Motor neuron (in vitro differentiated cells): ENCODE measurements around the gene ADGRB3. TPM values are rescaled to one million over a fixed set of nuclear protein-coding genes. Genes with fewer than 3 reads are reported as not detected.
A peak's percentile ranks its signal among the peaks of the same experiment; 100 is the strongest.

Source experiments
- ATAC-seq, 8 experiments: fragments of 200-7000 bp; cut with Tn5 transposase; replicated peaks in 6 of 8; 2 replicates each; pipeline ENCODE4 v1.8.0; 2021; ENCODE audit warnings: mild to moderate bottlenecking in 8 of 8, moderate library complexity in 8 of 8
- H3K27ac ChIP-seq, 2 donors: fragments of 250-450 bp; sonication (Bioruptor Pico); 2 replicates each; pipeline ENCODE4 v1.9.0; 2021; ENCODE audit warnings: antibody characterized with exemption in 2 of 2, mild to moderate bottlenecking in 2 of 2, moderate library complexity in 1 of 2
- H3K4me1 ChIP-seq, 2 donors: fragments of 250-450 bp; sonication (Bioruptor Pico); replicated peaks in 1 of 2; 2 replicates each; pipeline ENCODE4 v1.6.1; 2021; ENCODE audit warnings: antibody characterized with exemption in 2 of 2, mild to moderate bottlenecking in 2 of 2, moderate library complexity in 1 of 2
- H3K4me3 ChIP-seq, 5 donors: fragments of 250-450 bp; sonication (Bioruptor Pico); 2 replicates each; pipeline ENCODE4 v1.9.0; 2021; ENCODE audit warnings: antibody characterized with exemption in 5 of 5, mild to moderate bottlenecking in 5 of 5, moderate library complexity in 4 of 5
- WGBS, 10 experiments: fragments of 450-650 bp; shearing (Covaris generic); methylation state at CpG; one replicate each; pipeline ENCODE4 v1.0.0; 2022; 5-methylcytosine and 5-hydroxymethylcytosine counted together
- in situ Hi-C, 9 experiments: fragments of 400-800 bp; cut with MboI; loops; one replicate each; pipeline ENCODE4 v1.15.0; 2021; ENCODE audit warnings: low sequenced_read_pairs in 9 of 9, low pct_unique_long_range_greater_than_20kb in 2 of 9; ENCODE audit not compliant: unreplicated experiment in 9 of 9
- total RNA-seq, 8 experiments: library from RNA; unstranded; fragments of 300-600 nt; gene quantifications; 2 replicates each; pipeline versions ENCODE4 v1.2.3 to v1.2.4, GENCODE V29; 2022

ADGRB3 gene
- total RNA-seq, 8 experiments from 2014 or later, result 0.05 to 48.0 (median 24.2) TPM

DNA sequence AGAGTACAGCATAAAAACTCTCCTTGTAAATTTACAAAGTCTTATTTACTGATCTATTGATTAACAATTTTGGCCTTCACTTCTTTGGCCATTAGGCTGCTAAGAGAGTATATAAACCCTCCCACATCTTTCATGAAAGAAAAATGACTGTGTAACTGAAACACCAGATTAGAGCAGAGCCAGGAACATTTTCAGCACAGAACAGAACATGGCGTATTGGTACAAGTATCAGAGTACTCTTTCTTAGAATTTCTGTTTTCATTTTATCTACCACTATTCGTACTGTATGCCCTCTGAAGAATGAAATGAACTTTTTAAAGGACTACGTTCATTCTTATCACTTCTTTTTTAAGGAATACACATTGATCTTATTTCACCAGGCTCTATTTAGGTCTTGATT, 550.2 kb downstream of the ADGRB3 start:
- ATAC-seq, result no peak
- in situ Hi-C loops, result no loop called here
- no peak overlapping the region for H3K27ac ChIP-seq
- WGBS, 10 experiments, result 19 to 93% (median 75%) methylated on average over 2 to 3 of the region's 3 CpGs; no CpG with 5 or more reads in 1 of the 10 experiments
- H3K4me3 ChIP-seq, result no peak overlapping the region
- H3K4me1 ChIP-seq, result peaks cover 0 to 8% of the 10 kb centered on the region in 2 donors

DNA sequence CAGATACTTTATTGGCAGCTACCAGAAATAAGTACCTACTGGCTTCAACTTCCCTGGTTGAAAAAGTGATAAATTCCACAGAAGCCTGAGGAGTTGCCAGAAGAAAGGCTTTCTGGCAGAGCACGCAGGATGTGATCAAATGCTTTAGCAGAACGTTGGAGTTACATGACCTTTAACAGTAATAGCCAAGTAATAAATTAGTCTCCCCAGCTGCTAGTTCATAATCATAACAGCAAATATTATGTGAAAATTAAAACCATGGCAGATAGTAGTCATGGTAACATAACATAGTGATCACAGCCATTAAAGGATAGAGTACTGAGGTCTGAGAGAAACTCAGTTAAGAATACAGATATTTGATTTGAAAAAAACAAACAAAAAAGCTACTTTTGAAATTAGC, 567.7 kb downstream of the ADGRB3 start:
- no peak overlapping the region for H3K27ac ChIP-seq
- in situ Hi-C loops, result no loop called here
- peak in 3 of 8 experiments; percentile 22 to 54 (median 47) for ATAC-seq
- WGBS, 10 experiments, result 0 to 88% (median 33%) methylated on average over 1 to 2 of the region's 2 CpGs; no CpG with 5 or more reads in 3 of the 10 experiments
- no peak overlapping the region for H3K4me3 ChIP-seq
- H3K4me1 ChIP-seq, result peaks cover 0 to 12% of the 10 kb centered on the region in 2 donors

DNA sequence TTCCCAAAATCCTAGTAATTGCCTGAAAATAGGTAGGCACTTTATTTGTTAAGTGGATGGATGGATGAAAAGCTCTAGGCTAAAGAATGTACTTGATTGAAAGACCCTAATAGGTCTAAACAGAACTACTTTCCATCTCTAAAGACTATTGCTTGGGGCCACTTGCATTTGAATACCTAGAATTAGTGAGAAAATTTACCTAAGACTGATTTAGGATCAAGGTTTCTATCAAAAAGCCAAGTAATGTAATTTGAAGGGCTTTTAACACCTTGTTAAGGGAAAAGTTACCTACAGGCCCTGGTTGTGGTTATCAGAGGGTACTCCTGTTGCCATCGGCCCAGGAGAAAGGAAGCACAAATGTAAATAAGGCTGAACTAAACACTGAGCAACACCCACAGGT, 581.0 kb downstream of the ADGRB3 start:
- in situ Hi-C loops, result no loop called here
- Histone ChIP-seq H3K27ac (no peak overlapping the region), H3K4me3 (no peak overlapping the region), H3K4me1 (peaks cover 0 to 14% of the 10 kb centered on the region in 2 donors)
- WGBS, 10 experiments, result 0 to 80% (median 45%) methylated on average over 1 of the region's 1 CpG; no CpG with 5 or more reads in 6 of the 10 experiments
- ATAC-seq, result no peak

DNA sequence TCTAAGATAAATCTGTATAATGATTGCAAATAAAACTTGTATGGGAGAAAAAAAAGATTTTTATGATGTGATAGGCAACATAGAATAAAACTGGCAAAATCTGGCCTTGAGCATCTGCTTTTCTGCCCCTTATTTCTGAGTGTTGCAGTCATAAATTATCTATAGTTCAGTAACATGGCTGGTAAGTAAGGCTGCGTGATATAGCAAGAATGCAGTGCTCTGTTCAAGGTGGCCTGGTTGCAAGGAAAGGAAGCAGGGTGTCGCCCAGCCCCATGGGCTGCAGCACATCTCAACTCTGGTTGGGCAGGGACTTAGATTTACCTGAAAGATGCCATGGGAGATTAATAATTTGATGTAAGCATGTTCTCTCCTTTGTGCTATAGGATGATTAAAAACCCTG, 582.3 kb downstream of the ADGRB3 start:
- peak in 5 of 8 experiments; percentile 20 to 65 (median 61) for ATAC-seq
- 6 to 100% (median 84%) methylated on average over 1 to 2 of the region's 2 CpGs; no CpG with 5 or more reads in 4 of the 10 experiments for WGBS, 10 experiments
- peaks cover 0 to 14% of the 10 kb centered on the region in 2 donors for H3K4me1 ChIP-seq
- H3K4me3 ChIP-seq, result no peak overlapping the region
- in situ Hi-C loops, result no loop called here
- no peak overlapping the region for H3K27ac ChIP-seq

DNA sequence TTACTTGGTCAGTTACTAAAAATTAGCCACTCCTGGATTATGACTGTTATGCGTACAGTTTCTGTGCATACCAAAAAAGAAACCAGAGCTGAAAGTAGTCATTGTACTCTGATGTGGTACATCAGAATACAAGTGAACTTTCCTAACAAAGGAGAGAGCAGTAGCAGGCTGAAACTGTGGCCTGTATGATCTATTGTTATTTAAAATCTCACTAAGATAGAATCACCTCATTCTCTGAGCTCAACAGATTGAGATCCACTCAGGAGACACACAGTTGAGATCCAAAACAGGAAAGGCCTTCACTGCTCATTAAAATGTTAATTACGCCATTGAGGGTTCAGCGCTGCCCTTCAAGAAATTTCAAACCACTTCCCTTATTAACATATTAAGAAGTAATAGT, 585.3 kb downstream of the ADGRB3 start:
- in situ Hi-C loops, result no loop called here
- peak in 3 of 8 experiments; percentile 52 to 68 (median 60) for ATAC-seq
- Histone ChIP-seq H3K27ac (no peak overlapping the region), H3K4me3 (no peak overlapping the region), H3K4me1 (peaks cover 0 to 14% of the 10 kb centered on the region in 2 donors)
- 10 to 100% (median 64%) methylated on average over 1 to 3 of the region's 3 CpGs for WGBS, 10 experiments

DNA sequence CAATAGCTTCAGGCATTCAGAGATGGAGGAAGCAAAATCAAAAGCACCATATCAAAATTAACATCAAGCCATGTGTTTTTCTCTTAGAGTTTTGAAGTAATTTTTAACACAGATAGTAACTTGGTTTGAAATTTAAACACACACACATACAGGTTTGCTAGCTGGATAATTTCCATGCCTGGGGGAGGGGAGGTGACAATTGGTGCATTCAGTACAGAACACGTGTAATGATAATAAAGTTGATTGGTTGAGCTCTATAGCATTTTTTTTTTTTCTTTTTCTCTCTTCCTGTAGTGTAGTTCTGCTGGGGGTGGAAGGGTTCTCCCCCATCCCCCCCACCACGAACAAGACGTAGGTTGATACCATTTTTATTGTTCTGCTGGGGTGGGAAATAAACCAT, 596.9 kb downstream of the ADGRB3 start:
- ATAC-seq, result peak in 5 of 8 experiments; percentile 29 to 57 (median 49)
- Histone ChIP-seq H3K27ac (peak overlapping the region in 1 of 2 donors; percentile 88), H3K4me1 (peaks cover 0 to 11% of the 10 kb centered on the region in 2 donors), H3K4me3 (peak overlapping the region; percentile 43 to 53 (median 49))
- in situ Hi-C loops, result no loop called here
- WGBS, 10 experiments, result 0 to 70% (median 15%) methylated on average over 1 to 2 of the region's 3 CpGs; no CpG with 5 or more reads in 4 of the 10 experiments

DNA sequence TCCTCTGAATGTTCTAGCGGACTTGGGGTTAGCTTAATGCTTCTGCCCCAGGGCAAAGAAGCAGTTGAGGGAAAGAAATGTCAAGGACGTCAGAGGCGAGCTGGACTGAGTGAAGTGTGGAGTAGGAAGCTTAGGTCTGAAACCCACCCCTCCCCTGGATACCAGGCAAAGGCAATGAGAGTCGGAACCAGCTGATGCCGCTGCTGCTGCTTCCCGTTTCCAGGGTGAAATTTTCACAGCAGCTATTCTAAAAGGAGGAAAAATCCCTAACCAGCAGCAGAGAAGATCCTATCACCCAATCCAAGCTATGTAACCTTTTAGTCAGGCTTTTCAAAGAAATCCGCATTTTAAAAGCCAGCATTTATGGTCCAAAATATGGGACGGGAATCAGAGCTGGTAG, 597.4 kb downstream of the ADGRB3 start:
- 0 to 17% (median 7%) methylated on average over 3 to 7 of the region's 8 CpGs; no CpG with 5 or more reads in 3 of the 10 experiments for WGBS, 10 experiments
- Histone ChIP-seq H3K27ac (peak overlapping the region; percentile 80 to 88), H3K4me1 (peaks cover 0 to 11% of the 10 kb centered on the region in 2 donors), H3K4me3 (peak overlapping the region; percentile 43 to 53 (median 49))
- peak in 6 of 8 experiments; percentile 29 to 84 (median 80) for ATAC-seq
- in situ Hi-C loops, result no loop called here

DNA sequence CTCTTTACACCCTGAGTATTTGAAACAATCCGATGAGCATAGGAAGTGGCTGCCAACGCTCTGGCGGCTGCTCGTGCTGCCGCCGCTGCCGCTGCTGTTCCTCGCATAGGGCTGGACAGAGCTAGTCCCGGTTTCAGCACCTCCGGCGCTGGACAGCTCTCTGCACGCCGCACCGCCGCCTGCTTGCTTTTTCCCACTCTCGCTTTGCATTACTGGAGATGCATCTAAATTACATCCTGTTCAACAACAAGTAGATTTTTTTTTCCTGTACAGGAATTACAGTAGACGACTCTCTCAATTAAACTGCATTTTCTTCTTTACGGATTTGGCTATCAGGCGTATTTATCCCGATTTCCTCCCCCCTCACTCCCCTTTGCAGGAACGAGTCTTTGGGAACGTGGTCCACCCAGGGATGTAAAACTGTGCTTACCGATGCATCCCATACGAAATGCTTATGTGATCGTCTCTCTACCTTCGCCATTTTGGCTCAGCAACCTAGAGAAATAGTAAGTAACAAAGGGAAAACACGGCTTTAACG, 597.9 kb downstream of the ADGRB3 start:
- peak overlapping the region; percentile 43 to 53 (median 49) for H3K4me3 ChIP-seq
- in situ Hi-C loops, result no loop called here
- H3K27ac ChIP-seq, result peak overlapping the region; percentile 80 to 88
- WGBS, 10 experiments, result 0 to 20% (median 3%) methylated on average over 5 to 25 of the region's 28 CpGs
- H3K4me1 ChIP-seq, result peaks cover 0 to 15% of the 10 kb centered on the region in 2 donors
- peak; percentile 95 to 100 (median 97) for ATAC-seq

DNA sequence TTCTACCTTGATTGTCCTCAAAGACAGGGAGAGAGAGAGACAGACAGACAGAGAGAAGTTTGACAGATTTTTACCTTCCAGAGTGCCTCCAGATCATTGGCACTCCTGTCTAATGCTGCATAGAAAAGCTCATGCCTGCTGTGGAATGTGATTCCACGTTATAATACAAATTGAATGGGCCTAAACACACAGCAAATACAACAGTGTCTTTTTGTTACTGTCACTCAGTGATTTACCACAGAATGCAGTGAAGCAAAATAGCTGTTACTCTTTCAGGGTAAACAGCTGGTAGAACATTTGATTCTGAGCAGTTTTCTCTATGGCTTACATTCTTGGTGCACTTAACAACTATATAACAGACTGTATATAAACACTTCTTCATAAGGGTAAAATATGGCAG, 603.0 kb downstream of the ADGRB3 start:
- in situ Hi-C loops, result no loop called here
- Histone ChIP-seq H3K4me3 (no peak overlapping the region), H3K27ac (no peak overlapping the region), H3K4me1 (peaks cover 0 to 11% of the 10 kb centered on the region in 2 donors)
- 0 to 22% (median 0%) methylated on average over 1 of the region's 1 CpG; no CpG with 5 or more reads in 3 of the 10 experiments for WGBS, 10 experiments
- ATAC-seq, result peak in 5 of 8 experiments; percentile 27 to 95 (median 44)

DNA sequence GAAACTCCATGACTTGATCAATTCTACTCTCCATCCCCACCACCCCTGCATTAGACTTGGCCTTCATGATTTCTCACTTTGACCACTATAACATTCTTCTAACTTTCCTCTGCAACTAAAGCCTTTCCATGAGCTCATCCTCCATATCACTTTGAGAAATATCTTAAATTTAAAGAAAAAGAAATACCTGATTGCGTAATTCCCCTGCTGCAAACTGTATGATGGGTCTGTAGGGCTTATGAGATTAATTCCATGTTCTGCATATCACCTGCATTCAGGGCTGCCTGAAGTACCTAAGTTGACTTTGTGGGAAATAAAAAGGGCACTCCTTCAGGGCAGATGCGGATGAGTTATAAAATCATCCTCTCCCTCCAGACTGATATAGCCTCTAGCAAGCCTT, 611.9 kb downstream of the ADGRB3 start:
- Histone ChIP-seq H3K27ac (no peak overlapping the region), H3K4me1 (no peaks in the 10 kb centered on the region), H3K4me3 (no peak overlapping the region)
- ATAC-seq, result no peak
- in situ Hi-C loops, result no loop called here
- 0 to 100% (median 67%) methylated on average over 1 to 2 of the region's 2 CpGs; no CpG with 5 or more reads in 5 of the 10 experiments for WGBS, 10 experiments

DNA sequence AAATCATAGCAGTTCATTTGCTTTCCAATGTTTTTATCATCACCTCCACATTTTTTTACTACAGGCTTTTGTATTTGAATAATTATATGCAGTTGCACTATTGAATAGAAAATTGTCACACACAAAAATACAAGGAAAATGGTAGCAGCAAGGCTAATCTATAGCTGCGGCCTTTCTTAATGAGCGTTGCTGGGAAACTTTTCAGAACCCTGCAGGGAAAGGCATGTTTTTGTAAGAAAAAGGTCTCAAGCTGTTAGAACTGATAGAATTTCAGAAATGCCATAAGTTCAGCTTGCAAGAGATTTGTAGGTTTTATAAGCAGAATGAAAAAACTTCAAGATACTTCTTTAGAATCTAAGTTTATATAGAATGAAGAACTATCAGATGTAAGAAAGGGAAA, 625.9 kb downstream of the ADGRB3 start:
- peak in 1 of 8 experiments; percentile 55 for ATAC-seq
- whole genome bisulfite sequencing, 10 experiments, result 0 to 89% (median 60%) methylated on average over 1 to 2 of the region's 2 CpGs; no CpG with 5 or more reads in 2 of the 10 experiments
- Histone ChIP-seq H3K4me1 (peaks cover 0 to 10% of the 10 kb centered on the region in 2 donors), H3K27ac (no peak overlapping the region), H3K4me3 (no peak overlapping the region)
- in situ Hi-C loops, result no loop called here

DNA sequence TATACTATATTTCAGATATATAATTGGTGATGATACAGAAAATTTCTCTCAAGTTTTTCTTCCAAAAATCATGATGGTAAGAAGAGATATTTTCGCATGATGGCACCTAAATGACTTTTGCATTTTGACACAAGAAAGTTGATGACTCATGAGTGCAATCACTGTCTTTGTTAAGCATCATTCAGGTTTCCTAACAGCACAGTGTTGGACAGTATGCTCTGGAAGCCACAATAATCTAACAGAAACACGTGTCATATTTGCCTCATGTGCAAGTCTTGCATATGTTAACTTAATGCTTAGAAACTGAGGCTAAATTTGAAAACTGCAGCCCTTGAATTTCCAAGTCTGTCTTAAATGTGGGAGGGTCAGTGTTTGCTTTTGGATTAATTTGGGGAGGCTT, 628.2 kb downstream of the ADGRB3 start:
- 0 to 100% (median 86%) methylated on average over 1 to 2 of the region's 2 CpGs; no CpG with 5 or more reads in 2 of the 10 experiments for WGBS, 10 experiments
- Histone ChIP-seq H3K4me1 (peaks cover 0 to 15% of the 10 kb centered on the region in 2 donors), H3K4me3 (no peak overlapping the region), H3K27ac (no peak overlapping the region)
- ATAC-seq, result peak in 6 of 8 experiments; percentile 29 to 55 (median 48)
- in situ Hi-C loops, result no loop called here

DNA sequence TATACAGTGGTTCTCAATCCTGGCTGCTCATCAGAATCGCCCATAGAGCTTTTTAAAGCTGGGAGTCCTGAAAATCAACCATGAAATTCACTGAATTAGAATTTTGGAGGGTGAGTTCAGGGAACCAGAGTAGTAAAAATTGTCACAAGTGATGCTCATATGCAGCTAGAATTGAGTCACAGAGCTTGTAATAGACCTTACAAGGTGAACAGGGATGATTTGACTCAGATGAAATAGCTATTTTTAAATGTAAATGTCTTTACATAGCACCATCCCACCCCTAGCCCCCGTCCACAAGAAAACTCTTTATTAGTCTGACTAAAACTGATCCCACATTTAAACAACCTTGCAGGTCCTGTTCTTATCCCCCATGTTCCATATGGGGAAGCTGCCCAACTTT, 630.0 kb downstream of the ADGRB3 start:
- H3K4me1 ChIP-seq, result peaks cover 0 to 15% of the 10 kb centered on the region in 2 donors
- no peak overlapping the region for H3K4me3 ChIP-seq
- WGBS, 10 experiments, result 0 to 100% (median 60%) methylated on average over 1 to 2 of the region's 2 CpGs; no CpG with 5 or more reads in 2 of the 10 experiments
- in situ Hi-C loops, result no loop called here
- no peak overlapping the region for H3K27ac ChIP-seq
- no peak for ATAC-seq
